ENCODE data around the gene COQ5. TPM values are rescaled to one million over a fixed set of nuclear protein-coding genes. Genes with fewer than 3 reads are reported as not detected.
A peak's percentile ranks its signal among the peaks of the same experiment; 100 is the strongest.

The COQ5 gene
- total RNA-seq, 1 experiment from 2014 or later = 32.2 TPM

- Histone ChIP-seq H2AFZ (no peak overlapping the region), H3F3A (ENCODE audit: insufficient read depth, low read depth) (peaks cover 11% of the 10 kb centered on the region), H3K9me2 (ENCODE audit: insufficient read depth) (no peaks in the 10 kb centered on the region), H3K79me2 (ENCODE audit: low read depth) (peaks cover 5% of the 10 kb centered on the region; the same call in 1 of the 2 replicates), H4K20me1 (ENCODE audit: insufficient read depth) (no peaks in the 10 kb centered on the region), H3K4me1 (replicated peaks; ENCODE audit: insufficient read depth) (peaks cover 17% of the 10 kb centered on the region), H3K9me3 (ENCODE audit: insufficient read depth, low read depth) (no peaks in the 10 kb centered on the region), H3K36me3 (ENCODE audit: low read depth) (no peaks in the 10 kb centered on the region), H3K4me3 (no peak overlapping the region), H3K27ac (no peak overlapping the region), H3K27me3 (ENCODE audit: insufficient read depth, low read depth) (no peaks in the 10 kb centered on the region), H3K4me2 (no peak overlapping the region)
- no peak for DNase-seq
- no peak for TF ChIP-seq CTCF (conservative IDR thresholded peaks at IDR 0.05)
- TF ChIP-seq EZH2 (IDR thresholded peaks at IDR 0.05; ENCODE audit: low read depth) = no peak
- CTCF ChIA-PET = no interaction called here
- intact Hi-C loops (cut with micrococcal nuclease; ENCODE audit: unreplicated experiment) = no loop called here
- POLR2A ChIA-PET (ENCODE audit: unreplicated experiment) = no interaction called here
- no TSS peak for BruUV-seq (replicated peaks)
Observed at GRCh38 chr12:120480211-120480610, 48.7 kb downstream of the COQ5 start.

- Histone ChIP-seq H2AFZ (no peak overlapping the region), H3K36me3 (ENCODE audit: low read depth) (no peaks in the 10 kb centered on the region), H3K4me1 (replicated peaks; ENCODE audit: insufficient read depth) (peaks cover 22% of the 10 kb centered on the region), H3K27ac (0 out of 2 replicates have a peak overlapping the region, but pooled peaks have one; percentile 16), H3K4me3 (no peak overlapping the region), H3K9me3 (ENCODE audit: insufficient read depth, low read depth) (no peaks in the 10 kb centered on the region), H4K20me1 (ENCODE audit: insufficient read depth) (no peaks in the 10 kb centered on the region), H3K9me2 (ENCODE audit: insufficient read depth) (no peaks in the 10 kb centered on the region), H3K79me2 (ENCODE audit: low read depth) (peaks cover 6% of the 10 kb centered on the region; the same call in 1 of the 2 replicates), H3F3A (ENCODE audit: insufficient read depth, low read depth) (peaks cover 16% of the 10 kb centered on the region), H3K4me2 (no peak overlapping the region), H3K27me3 (ENCODE audit: insufficient read depth, low read depth) (no peaks in the 10 kb centered on the region)
- intact Hi-C loops (cut with micrococcal nuclease; ENCODE audit: unreplicated experiment) = no loop called here
- DNase-seq = no peak
- ChIA-PET CTCF (no interaction called here), POLR2A (ENCODE audit: unreplicated experiment) (no interaction called here)
- no TSS peak for BruUV-seq (replicated peaks)
- TF ChIP-seq EZH2 (IDR thresholded peaks at IDR 0.05; ENCODE audit: low read depth) (no peak), CTCF (conservative IDR thresholded peaks at IDR 0.05) (no peak)
Observed at GRCh38 chr12:120479458-120479857, 49.5 kb downstream of the COQ5 start.

DNA sequence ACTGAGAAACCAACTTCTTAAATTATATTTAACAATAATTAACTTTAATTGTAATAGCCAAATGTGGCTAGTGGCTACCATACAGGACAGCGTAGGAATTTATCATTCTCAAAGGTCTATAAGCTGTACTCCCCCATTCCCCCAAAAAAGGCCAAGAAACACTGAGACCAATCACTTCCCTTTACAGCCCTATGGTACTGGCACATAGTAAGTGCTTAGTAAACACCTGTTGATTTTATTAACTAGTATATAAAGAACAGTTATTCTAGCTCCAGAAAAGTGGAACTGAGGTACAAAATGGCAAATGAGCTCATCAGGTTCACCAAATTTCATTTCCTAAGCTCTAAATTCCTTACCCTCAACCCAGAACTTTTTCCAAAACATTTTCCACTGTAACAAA is 53.3 kb downstream of the COQ5 start:
- H3K9me3 ChIP-seq (ENCODE audit: insufficient read depth, low read depth) = no peaks in the 10 kb centered on the region
- no peak overlapping the region for H3K4me3 ChIP-seq
- H3K4me2 ChIP-seq = no peak overlapping the region
- H4K20me1 ChIP-seq (ENCODE audit: insufficient read depth) = no peaks in the 10 kb centered on the region
- H3K27ac ChIP-seq = peak overlapping the region; percentile 61
- no peaks in the 10 kb centered on the region for H3K27me3 ChIP-seq (ENCODE audit: insufficient read depth, low read depth)
- CTCF ChIA-PET = interaction anchor here (0.6 to 1.0 kb wide), 2 partner anchors 16 to 107 kb away, joined by 3 to 5 read pairs; no protein-coding TSS in a partner anchor
- no peaks in the 10 kb centered on the region for H3K36me3 ChIP-seq (ENCODE audit: low read depth)
- peaks cover 36% of the 10 kb centered on the region for H3F3A ChIP-seq (ENCODE audit: insufficient read depth, low read depth)
- intact Hi-C loops (cut with micrococcal nuclease; ENCODE audit: unreplicated experiment) = loop anchor here (2.0 kb wide), 1 partner anchor 19 kb away; no protein-coding TSS in a partner anchor
- no peak for DNase-seq
- TF ChIP-seq EZH2 (IDR thresholded peaks at IDR 0.05; ENCODE audit: low read depth) (no peak), CTCF (conservative IDR thresholded peaks at IDR 0.05) (no peak)
- H3K79me2 ChIP-seq (ENCODE audit: low read depth) = peaks cover 32% of the 10 kb centered on the region
- H3K9me2 ChIP-seq (ENCODE audit: insufficient read depth) = no peaks in the 10 kb centered on the region
- POLR2A ChIA-PET (ENCODE audit: unreplicated experiment) = no interaction called here
- no peak overlapping the region for H2AFZ ChIP-seq
- BruUV-seq (replicated peaks) = no TSS peak
- H3K4me1 ChIP-seq (replicated peaks; ENCODE audit: insufficient read depth) = peaks cover 53% of the 10 kb centered on the region

Data from PC-9 (cell line).